ENCODE results near the gene GTPBP8. TPM values are rescaled to one million over a fixed set of nuclear protein-coding genes. Genes with fewer than 3 reads are reported as not detected.
A peak's percentile ranks its signal among the peaks of the same experiment; 100 is the strongest.

The GTPBP8 gene
- polyA plus RNA-seq (2012; ENCODE audit: insufficient read depth, insufficient read length) = 25.9 TPM

- H3K4me3 ChIP-seq (ENCODE audit: low read length) = peak within 1 kb of the TSS; percentile 92
- peak; percentile 78 for DNase-seq (ENCODE audit: low read depth, low spot score)
Measured at GRCh38 chr3:112990672-112991602, at the start of gene GTPBP8. TSS of gene GTPBP8 (plus strand) at chr3:112990984. CDS start at chr3:112991000, 16 bp downstream.

GRCh38 chr3:112948346-112948838 lies 42.4 kb upstream of the GTPBP8 start:
- no peak overlapping the region for H3K4me3 ChIP-seq (ENCODE audit: low read length)
- DNase-seq (ENCODE audit: low read depth, low spot score) = no peak

GRCh38 chr3:112956351-112956750 lies 34.4 kb upstream of the GTPBP8 start:
- DNase-seq (ENCODE audit: low read depth, low spot score) = no peak
- H3K4me3 ChIP-seq (ENCODE audit: low read length) = no peak overlapping the region

GRCh38 chr3:112958811-112959560 lies 31.8 kb upstream of the GTPBP8 start:
- no peak overlapping the region for H3K4me3 ChIP-seq (ENCODE audit: low read length)
- no peak for DNase-seq (ENCODE audit: low read depth, low spot score)

GRCh38 chr3:112963683-112964082 lies 27.1 kb upstream of the GTPBP8 start:
- no peak overlapping the region for H3K4me3 ChIP-seq (ENCODE audit: low read length)
- DNase-seq (ENCODE audit: low read depth, low spot score) = no peak

- DNase-seq (ENCODE audit: low read depth, low spot score) = no peak
- no peak overlapping the region for H3K4me3 ChIP-seq (ENCODE audit: low read length)
Measured at GRCh38 chr3:112965656-112966055, 25.1 kb upstream of the GTPBP8 start.

- no peak for DNase-seq (ENCODE audit: low read depth, low spot score)
- no peak overlapping the region for H3K4me3 ChIP-seq (ENCODE audit: low read length)
Measured at GRCh38 chr3:112966633-112967032, 24.2 kb upstream of the GTPBP8 start.

GRCh38 chr3:112967425-112967824 lies 23.4 kb upstream of the GTPBP8 start:
- no peak for DNase-seq (ENCODE audit: low read depth, low spot score)
- no peak overlapping the region for H3K4me3 ChIP-seq (ENCODE audit: low read length)

GRCh38 chr3:112967828-112968227 lies 23.0 kb upstream of the GTPBP8 start:
- DNase-seq (ENCODE audit: low read depth, low spot score) = no peak
- H3K4me3 ChIP-seq (ENCODE audit: low read length) = no peak overlapping the region

GRCh38 chr3:112972158-112972557 lies 18.6 kb upstream of the GTPBP8 start:
- no peak for DNase-seq (ENCODE audit: low read depth, low spot score)
- no peak overlapping the region for H3K4me3 ChIP-seq (ENCODE audit: low read length)

GRCh38 chr3:112973325-112974177 lies 17.2 kb upstream of the GTPBP8 start:
- no peak for DNase-seq (ENCODE audit: low read depth, low spot score)
- H3K4me3 ChIP-seq (ENCODE audit: low read length) = no peak overlapping the region

- DNase-seq (ENCODE audit: low read depth, low spot score) = no peak
- no peak overlapping the region for H3K4me3 ChIP-seq (ENCODE audit: low read length)
Measured at GRCh38 chr3:112974178-112974517, 16.6 kb upstream of the GTPBP8 start.

- no peak for DNase-seq (ENCODE audit: low read depth, low spot score)
- H3K4me3 ChIP-seq (ENCODE audit: low read length) = no peak within 1 kb of the TSS
Measured at GRCh38 chr3:112974894-112975293, 15.9 kb upstream of the GTPBP8 start, which contains the start of gene CD200R1. TSS of gene CD200R1 (minus strand) at chr3:112975103. CDS start at chr3:112974857, 246 bp downstream.

GRCh38 chr3:112976001-112976400 lies 14.8 kb upstream of the GTPBP8 start:
- no peak for DNase-seq (ENCODE audit: low read depth, low spot score)
- no peak overlapping the region for H3K4me3 ChIP-seq (ENCODE audit: low read length)

- no peak overlapping the region for H3K4me3 ChIP-seq (ENCODE audit: low read length)
- no peak for DNase-seq (ENCODE audit: low read depth, low spot score)
Measured at GRCh38 chr3:112976953-112977352, 13.8 kb upstream of the GTPBP8 start.

- DNase-seq (ENCODE audit: low read depth, low spot score) = no peak
- no peak overlapping the region for H3K4me3 ChIP-seq (ENCODE audit: low read length)
Measured at GRCh38 chr3:112979244-112979832, 11.4 kb upstream of the GTPBP8 start.

- no peak overlapping the region for H3K4me3 ChIP-seq (ENCODE audit: low read length)
- DNase-seq (ENCODE audit: low read depth, low spot score) = no peak
Measured at GRCh38 chr3:112980080-112980479, 10.7 kb upstream of the GTPBP8 start.

GRCh38 chr3:112982710-112983109 lies 8.1 kb upstream of the GTPBP8 start:
- DNase-seq (ENCODE audit: low read depth, low spot score) = no peak
- H3K4me3 ChIP-seq (ENCODE audit: low read length) = no peak overlapping the region

- H3K4me3 ChIP-seq (ENCODE audit: low read length) = no peak overlapping the region
- no peak for DNase-seq (ENCODE audit: low read depth, low spot score)
Measured at GRCh38 chr3:112984485-112984884, 6.3 kb upstream of the GTPBP8 start.
